Aortic smooth muscle cell (primary cell): ENCODE results near the gene GJB1. TPM values are rescaled to one million over a fixed set of nuclear protein-coding genes. Genes with fewer than 3 reads are reported as not detected.

Source experiments
- total RNA-seq: library from RNA; depleted of rRNA; stranded (reverse); fragments of >200 nt; gene quantifications from 2 replicates; pipeline ENCODE4 v1.2.3, GENCODE V29; 2014

The GJB1 gene
- total RNA-seq, result not detected in 2 replicates

GRCh38 chrX:71222929-71223328 lies at the start of gene GJB1:
Gene GJB1, plus strand, starts transcription at chrX:71223224. Its CDS starts 484 bp downstream, at chrX:71223708.

GRCh38 chrX:71254092-71254963 lies 31.3 kb downstream of the GJB1 start, which contains the start of gene ZMYM3:
Gene ZMYM3, minus strand, starts transcription at chrX:71254140. Its CDS starts 885 bp downstream, at chrX:71253255.

Other genes with a start within 250 kb of the GJB1 start
- gene SNX12, start 154.9 kb upstream of the GJB1 start, total RNA-seq, result 73.9 and 74.1 TPM in 2 replicates
- gene FOXO4, start 127.4 kb upstream of the GJB1 start, total RNA-seq, result 4.2 and 4.9 TPM in 2 replicates
- gene CXorf65, start 116.5 kb upstream of the GJB1 start, total RNA-seq, result not detected in 2 replicates
- not detected in 2 replicates for gene IL2RG, start 111.6 kb upstream of the GJB1 start, total RNA-seq
- gene MED12, start 104.6 kb upstream of the GJB1 start, total RNA-seq, result 27.5 and 38.5 TPM in 2 replicates
- 0.13 and 0.37 TPM in 2 replicates for gene NLGN3, start 78.4 kb upstream of the GJB1 start, total RNA-seq
- gene ZMYM3, start 30.9 kb downstream of the GJB1 start, total RNA-seq, result 7.7 and 10.7 TPM in 2 replicates
- gene NONO, start 60.4 kb downstream of the GJB1 start, total RNA-seq, result 386 and 414 TPM in 2 replicates
- 13.7 and 24.3 TPM in 2 replicates for gene ITGB1BP2, start 78.5 kb downstream of the GJB1 start, total RNA-seq
- gene TAF1, start 143.1 kb downstream of the GJB1 start, total RNA-seq, result 47.4 and 52.0 TPM in 2 replicates